T-helper 22 cell (primary cell): ENCODE results near the gene SLC31A2.
"Not testable (repeated sequence)": the region's sequence is repeated elsewhere in the genome, so short reads cannot be mapped to it uniquely, and the experiment has no call there.

Experiments
- DNase-seq: peaks from one replicate; pipeline ENCODE4 v3.0.0-alpha.2; 2020; ENCODE audit warnings: low read depth

Gene SLC31A2, protein sequence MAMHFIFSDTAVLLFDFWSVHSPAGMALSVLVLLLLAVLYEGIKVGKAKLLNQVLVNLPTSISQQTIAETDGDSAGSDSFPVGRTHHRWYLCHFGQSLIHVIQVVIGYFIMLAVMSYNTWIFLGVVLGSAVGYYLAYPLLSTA

DNA sequence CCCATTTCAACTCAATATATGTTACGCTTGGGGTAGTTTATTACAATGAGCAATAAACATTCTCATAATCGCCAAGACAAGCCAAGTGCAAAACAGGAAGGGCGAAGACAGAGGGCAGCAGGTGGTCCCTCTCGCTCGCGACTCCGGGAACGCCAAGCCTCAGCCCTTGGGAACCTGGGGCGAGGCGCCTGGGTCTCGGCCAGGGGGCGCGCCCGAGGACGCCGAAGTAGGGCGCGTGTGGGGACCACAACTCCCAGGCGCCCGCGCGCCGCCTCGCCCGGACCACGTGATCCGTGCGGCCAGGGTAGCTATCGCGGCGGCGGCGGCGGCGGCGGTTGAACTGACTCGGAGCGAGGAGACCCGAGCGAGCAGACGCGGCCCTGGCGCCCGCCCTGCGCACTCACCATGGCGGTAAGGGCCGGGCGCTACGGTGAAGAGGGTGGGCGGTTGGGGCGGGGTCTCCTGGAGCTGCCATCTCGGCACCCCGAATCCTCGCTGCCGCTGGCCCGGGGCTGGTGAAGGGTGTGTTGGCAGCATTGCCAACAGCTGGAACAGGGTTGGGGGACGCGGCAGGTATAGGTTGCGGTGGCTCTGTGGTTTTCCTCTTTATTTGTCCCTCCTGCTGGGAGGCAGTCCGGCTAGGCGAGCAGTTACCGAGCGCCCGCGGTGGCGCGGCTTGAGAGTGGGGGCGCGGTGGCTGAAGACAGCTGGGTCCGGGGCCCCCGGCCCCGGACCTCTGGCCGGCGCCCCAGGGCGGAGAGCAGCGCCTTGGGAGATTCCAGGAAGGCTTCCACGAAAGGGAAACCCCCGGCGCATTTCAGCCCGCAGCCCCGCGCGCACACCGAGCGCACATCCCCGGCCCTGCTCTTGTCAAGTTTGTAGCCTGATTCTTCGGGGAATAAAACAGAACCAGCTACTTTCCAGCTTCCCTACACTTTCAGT, at the start of gene SLC31A2:
Gene SLC31A2, plus strand, starts transcription at position 338 of the 942 bp plus-strand sequence. Its CDS starts 68 bp downstream, at position 406.
- peak; percentile 73 for DNase-seq

DNA sequence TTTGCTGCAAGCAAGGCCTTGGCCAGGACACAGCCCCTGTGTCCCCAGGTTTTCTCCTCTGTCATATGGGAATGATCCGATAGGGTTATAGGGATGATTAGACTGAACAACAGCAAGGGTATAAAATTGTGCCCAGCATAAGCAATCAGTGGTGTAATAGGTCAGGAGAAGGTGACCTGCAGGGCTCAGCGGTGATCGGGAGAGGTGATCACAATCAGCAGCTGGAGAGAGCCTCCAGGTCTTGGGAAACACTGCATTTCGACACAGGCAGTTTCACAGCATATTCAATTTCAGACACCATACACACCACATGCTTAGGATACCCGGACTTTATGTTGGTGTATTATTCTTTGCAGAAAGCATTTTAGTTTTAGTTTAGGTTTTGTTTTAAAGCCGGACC, 45.5 kb upstream of the SLC31A2 start:
- not testable (repeated sequence) for DNase-seq

DNA sequence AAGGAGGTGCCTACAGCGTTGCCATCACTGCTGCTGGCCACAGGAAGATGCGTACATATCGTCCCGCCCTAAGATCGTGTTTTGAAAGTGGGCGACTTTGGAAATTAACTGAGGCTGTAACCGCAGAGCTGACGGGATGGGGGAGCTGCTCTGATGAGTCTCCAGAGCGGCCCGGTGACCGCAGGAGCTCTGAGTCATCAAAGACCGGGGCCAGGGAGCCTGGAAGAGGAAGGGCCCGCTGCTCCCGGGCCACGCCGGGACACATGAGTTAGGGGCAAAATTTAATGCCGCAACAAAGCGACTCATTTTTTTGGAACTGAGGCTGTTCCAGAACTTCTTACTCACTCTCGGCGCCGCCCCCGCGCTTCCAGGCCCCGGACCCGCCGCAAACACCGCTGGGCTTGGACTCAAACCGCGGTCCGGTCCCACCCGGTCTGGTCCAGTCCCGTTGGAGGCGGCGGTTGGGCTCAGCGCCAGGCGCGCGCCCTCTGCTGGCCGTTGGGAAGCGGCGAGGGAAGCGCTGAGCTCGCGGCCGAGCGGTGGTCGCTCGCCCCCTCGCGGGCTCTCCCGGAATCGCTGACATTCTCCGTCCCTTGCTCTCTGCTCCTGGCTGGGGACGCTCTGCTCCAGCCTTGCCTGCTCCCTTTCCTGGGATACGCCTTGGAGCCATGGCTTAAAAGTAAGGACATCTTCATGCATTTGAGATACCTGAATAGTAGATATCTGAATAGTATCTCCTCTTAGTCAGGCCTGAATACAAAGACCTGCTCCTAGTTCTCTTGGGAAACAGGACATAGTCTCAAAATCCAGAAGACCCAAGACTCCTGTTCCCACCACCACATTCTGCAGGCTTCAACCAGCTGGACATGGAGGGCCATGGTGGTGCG, 39.5 kb upstream of the SLC31A2 start:
- not testable (repeated sequence) for DNase-seq

DNA sequence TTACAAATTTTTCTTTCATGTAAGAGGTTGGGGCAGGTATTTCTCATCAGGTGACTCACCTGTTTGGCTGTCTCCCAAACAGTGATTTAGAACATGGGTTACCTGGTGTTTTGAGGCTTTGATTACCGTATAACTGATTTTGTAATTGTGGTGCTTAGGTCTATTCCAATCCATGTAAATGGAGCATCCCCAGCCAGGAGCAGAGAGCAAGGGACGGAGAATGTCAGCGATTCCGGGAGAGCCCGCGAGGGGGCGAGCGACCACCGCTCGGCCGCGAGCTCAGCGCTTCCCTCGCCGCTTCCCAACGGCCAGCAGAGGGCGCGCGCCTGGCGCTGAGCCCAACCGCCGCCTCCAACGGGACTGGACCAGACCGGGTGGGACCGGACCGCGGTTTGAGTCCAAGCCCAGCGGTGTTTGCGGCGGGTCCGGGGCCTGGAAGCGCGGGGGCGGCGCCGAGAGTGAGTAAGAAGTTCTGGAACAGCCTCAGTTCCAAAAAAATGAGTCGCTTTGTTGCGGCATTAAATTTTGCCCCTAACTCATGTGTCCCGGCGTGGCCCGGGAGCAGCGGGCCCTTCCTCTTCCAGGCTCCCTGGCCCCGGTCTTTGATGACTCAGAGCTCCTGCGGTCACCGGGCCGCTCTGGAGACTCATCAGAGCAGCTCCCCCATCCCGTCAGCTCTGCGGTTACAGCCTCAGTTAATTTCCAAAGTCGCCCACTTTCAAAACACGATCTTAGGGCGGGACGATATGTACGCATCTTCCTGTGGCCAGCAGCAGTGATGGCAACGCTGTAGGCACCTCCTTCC, 37.9 kb upstream of the SLC31A2 start:
- DNase-seq, result not testable (repeated sequence)

DNA sequence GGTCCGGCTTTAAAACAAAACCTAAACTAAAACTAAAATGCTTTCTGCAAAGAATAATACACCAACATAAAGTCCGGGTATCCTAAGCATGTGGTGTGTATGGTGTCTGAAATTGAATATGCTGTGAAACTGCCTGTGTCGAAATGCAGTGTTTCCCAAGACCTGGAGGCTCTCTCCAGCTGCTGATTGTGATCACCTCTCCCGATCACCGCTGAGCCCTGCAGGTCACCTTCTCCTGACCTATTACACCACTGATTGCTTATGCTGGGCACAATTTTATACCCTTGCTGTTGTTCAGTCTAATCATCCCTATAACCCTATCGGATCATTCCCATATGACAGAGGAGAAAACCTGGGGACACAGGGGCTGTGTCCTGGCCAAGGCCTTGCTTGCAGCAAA, 32.0 kb upstream of the SLC31A2 start:
- not testable (repeated sequence) for DNase-seq

DNA sequence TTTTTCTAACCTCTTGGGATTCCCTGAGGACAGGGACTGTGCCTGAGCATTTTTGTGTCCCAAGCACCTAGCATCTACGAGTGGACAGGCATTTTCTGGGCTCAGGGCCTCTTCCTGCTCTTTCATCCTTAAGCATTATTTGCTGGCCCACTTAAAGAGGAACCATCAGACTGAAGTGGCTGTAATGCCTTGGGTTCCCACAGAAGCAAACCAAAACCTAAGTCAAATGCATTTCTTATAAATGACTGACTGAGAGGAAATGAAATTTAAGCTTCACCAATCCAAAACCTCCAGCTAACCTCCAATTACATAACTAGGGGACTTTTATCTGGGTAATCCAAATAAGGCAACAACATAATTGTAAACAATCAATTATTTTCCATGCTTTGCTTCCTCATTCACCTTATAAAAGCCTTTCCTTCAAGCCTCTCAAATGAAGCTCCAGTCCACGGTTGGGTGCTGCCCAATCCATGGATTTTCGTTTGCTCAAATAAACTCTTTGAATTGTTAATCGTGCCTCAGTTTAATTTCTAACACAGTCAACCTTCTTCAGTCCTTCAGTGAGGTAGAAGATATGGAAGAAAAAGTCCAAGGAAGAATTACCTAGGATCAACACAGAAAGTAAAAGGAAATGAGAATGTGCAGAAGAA, 25.3 kb upstream of the SLC31A2 start:
- no peak for DNase-seq

DNA sequence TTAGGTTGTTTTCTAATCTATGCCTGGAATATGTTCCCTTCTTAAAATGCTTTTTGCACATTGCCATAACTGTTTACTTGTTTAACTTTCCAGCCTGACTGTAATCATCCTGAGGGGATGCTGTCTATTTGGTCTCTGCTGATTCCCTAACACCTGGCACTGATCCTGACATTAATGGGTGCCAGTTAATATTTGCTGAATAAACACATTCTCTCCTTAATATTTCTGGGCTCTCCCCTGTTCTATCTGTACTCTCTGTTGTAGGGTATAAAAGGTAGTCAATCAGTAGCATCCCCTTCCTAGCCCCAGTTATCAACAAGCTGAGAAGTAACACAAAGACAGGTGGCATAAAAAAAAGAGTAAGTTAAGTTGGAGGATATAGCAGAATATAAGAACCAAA, 21.3 kb upstream of the SLC31A2 start:
- no peak for DNase-seq

DNA sequence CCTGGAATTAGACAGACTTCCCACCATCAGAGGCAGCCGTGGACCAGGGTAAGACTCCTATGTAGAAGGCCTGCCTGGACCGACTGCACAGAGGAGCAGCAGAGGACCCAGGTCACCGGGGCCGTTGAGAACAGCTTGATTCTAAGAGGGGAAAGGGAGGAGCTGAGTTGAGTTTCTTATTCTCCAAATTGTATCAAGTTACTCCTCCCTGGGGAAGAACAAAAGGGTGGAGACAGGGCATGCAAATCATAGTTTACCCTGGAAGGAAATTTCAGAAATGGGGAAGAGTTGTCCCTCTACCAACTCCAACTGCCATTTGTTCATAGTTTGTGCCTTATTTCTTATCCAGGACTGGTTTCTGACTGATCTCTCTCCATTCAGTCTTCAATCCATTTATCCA, 20.9 kb upstream of the SLC31A2 start:
- no peak for DNase-seq

DNA sequence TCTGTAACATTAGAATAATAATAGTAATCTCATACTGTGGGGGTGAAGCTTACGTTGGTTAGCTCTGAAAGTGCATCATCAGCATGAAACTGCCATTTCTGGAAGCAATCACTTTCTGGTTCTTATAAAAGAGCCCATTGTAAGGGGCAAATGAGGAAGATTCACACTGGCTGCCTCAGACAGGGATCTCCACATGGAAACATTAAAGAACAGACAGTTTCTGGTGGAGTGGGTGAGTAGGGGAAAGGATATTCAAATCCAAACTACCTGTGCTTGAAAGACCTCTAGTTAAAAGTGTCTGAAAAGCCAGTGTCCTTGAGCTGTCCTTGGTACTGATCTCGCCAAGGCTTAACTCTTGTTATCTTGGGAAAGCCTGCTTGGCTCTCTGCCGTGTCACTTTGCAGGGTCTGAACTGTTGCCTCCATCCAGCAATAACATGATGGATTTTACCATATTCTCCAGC, 19.1 kb upstream of the SLC31A2 start:
- DNase-seq, result no peak

DNA sequence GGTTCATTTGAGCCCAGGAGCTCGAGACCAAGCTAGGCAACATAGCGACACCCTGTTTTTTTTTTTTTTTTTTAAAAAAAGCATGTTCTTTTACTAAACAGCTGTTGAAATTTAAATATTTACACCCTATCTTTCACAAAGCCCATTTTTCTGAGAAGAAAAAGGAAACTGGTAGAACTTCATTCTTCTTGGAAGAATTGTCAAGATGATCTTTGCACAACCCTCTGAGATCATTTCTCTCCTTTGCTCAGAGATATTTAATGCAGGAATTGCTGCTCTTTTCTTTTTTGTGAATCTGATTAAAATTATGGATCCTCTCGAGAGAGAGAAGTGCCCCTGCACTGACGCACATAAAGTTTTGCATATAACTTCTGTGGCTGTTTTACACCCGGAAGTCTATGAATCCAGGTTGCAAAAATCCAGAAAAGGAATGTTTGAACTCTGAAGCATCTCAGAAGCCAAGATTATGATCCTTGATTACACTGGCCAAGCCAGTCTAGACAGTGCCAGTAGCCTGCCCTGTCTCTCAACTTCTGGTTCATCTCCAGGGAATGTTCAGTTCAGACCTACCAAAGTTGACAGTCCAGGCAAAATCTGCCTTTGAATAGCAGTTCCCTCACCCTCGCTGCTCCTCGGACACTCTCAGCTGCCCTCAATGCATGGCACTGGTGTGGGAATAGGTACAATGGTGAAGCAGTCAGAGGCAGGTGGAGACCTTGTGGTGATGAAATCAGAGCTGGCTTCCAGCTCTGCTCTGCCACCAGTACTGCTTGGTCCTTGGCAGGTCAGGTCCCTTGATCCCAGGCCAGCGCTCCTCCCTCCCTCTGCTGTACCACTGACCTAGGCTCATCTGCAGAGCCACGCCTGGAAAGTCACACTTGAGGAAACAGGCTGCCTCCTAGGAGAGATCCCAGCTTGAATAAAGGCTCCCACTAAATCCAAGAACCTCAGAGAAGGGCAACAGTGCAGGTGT, 13.3 kb upstream of the SLC31A2 start:
- no peak for DNase-seq

DNA sequence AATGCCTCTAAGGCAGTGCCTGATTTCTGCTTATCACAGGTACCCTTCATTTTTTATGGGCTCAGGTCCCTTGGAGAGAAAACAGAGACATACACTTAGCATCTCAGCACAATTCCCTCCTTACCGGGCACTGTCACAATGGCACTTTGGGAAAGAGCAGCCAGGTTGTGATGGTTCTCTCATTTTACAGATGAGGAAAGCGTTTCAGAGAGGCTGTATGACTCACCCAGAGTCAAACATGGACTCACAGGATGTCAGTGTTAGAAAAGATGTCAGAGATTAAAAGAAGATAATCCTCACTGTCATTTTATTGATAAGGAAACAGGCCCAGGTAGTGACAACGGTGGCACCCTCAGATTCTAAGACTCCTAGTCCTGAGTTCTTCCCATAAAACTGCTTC, 12.0 kb upstream of the SLC31A2 start:
- no peak for DNase-seq

DNA sequence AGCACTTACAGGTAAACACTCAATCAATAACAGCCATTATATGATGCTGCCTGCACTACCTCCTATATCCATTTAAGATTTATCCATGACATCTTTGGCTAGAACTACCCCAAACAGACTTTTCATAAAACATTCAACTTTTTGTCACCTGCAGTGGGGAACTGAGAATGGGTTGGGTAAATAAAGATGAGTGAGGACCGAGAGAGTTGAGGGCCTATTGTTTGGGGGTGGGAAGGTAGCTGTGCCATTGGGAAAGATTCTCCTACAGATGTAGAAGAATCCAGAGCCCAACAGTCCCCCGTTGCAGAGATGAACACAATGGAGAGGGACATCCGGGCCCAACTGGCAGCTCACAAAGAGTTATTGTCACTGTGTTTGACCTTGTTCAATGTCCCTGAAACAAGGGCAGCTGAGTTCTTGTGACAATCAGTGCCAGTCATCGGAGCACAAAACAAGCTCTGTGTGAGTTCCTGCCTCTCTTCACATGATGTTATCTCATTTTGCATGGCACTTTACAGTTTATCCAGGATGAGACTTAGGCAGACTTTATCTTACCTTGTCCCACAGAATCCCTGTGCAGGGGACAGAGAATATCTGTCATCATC, 11.5 kb upstream of the SLC31A2 start:
- no peak for DNase-seq

DNA sequence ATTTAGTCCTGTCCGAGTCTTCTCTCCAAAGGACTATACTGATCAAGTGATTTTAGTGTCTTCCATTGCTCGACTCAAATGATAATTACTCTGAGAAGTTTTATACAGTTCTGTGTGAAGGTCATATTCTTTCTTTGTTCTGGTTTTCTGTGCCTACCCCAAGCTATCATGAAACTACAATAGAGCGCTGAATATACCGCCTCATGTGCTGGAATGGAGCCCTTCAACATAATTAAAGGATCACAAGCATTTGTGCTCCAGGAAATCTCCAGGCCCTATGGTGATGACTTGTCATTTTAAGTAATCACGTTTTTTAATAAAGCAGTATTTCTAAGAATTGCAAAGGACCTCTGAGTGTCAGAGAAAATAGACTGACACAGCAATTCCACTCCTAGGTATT, 10.9 kb upstream of the SLC31A2 start:
- no peak for DNase-seq

DNA sequence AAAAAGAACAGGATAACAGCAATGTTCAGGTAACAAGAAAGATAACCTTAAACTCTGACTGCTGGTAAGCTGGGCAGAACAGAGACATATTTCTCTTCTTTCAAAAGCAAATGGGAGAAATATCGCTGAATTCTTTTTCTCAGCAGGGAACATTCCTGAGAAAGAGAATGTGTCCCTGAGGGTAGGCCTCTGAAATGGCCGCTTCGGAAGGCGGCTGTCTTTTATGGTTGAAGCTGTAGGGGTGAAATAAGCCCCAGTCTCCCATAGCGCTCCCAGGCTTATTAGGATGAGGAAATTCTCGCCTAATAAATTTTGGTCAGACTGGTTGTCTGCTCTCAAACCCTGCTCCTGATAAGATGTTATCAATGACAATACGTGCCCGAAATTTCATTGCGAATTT, 9.9 kb upstream of the SLC31A2 start:
- not testable (repeated sequence) for DNase-seq

DNA sequence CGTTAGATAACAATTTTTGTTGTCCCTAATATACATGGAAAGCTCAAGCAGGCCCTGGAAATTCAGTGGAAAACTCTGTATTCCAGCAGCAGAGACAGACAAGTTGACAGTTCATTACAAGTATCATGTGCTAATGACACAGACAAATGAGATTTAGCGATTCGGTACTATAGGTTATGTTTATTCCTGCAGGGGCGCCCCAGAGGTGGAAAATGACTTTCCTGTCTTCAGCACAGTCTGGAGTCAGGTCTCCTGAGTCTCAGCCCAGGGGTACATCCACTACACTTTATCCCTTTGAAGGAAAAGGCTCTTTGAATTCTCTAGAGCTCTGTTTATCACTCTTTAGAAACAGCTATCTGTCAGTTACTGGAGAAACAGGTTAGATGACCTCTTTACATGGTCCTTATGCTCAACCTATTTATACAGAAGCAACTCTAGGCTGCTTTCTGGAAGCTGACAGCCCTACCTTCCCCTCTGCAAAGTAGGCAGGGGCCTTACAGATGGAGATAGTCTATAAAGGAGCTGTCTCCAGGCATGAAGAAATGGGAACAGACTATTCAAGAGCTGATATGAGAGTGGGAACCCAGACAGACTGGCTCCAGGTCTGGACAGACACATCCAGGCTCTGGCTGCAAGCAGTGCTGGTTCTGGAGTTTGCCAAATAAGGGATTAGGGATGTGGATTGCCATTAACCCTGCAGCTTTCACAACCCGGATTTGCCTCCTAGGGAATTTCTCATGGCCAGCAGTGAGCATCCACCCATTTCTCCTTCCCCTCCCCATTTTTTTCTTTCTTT, 7.2 kb upstream of the SLC31A2 start:
- DNase-seq, result no peak

DNA sequence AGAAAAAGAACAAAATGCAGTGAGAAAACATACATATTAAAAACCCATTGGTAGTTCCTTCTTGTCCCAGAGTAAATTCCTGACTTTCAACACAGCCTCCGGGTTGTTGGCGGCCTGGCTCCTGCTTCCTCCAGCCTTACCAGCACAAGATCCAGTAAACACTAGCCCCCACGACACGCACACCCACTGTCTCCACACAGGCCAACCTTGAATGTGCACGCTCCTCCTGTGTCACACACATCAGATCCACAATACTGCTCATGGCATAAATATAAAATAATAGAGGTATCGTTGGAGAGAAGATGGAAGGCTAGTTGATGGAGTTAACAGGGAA, 2.5 kb upstream of the SLC31A2 start:
- no peak for DNase-seq

DNA sequence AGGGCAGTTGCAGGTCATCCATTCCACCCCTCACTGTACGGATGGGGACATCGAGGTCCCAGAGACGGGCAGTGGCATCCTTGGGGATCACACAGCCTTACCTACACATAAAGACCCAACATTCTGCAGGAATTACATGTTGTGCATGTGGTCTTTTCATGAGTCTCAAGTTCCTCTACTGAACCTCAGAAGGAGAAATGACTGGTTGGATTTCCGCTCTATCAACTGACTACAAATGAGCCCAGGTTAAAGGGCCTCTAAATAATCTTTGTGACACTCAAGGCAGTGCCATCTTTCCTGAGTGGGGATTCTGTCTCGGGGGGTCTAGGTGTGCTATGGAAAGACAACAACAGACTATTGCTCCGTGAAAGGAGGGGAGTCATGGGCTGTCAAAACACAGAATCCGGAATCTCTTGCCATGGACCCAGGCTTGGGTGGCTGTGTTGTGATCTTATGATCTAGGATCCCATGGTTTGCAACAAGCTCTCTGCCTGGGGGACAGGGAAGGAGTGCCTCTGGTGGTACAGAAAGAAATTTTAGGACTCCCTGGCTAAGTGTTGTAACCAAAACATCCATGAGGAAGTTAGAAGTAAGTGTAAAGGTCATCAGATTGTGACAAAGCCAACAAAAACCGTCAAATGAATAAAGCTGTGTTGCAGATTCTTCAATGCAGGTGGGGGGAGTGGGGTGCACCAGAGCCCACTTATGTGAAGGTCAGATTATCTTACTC, 1.9 kb upstream of the SLC31A2 start:
- DNase-seq, result no peak

DNA sequence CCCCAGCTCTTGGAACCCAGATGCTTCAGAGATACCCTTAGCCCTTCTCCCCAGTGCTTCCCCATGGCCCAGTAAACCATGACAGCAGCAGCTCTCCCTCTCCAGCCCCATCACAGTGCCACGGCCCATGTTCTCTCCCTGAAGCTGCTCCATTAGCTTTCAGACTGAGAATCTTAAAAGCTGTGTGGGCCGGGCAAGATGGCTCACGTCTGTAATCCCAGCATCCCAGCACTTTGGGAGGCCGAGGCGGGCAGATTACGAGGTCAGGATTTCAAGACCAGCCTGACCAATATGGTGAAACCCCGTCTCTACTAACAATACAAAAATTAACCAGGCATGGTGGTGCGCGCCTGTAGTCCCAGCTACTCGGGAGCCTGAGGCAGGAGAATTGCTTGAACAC, 1.2 kb upstream of the SLC31A2 start:
- DNase-seq, result not testable (repeated sequence)
